Prostate gland (tissue), 2 donors: ENCODE measurements around the gene TBC1D19.

Experiments
- POLR2A ChIP-seq: fragments of 450-650 bp; IDR thresholded peaks from one replicate; pipeline ENCODE4 v1.6.1; 2016; ENCODE audit warnings: antibody characterized with exemption, mild to moderate bottlenecking
- TF ChIP-seq, protein P1 (sequence below), 4 experiments: fragments of 200-600 bp in 2 of 4; fragments of 450-650 bp in 2 of 4; sonication (generic) in 2 of 4; IDR thresholded peaks; 1 replicate in 3 of 4; 2 replicates in 1 of 4; pipeline ENCODE4 v1.5.1; 2016 to 2019; ENCODE audit warnings: antibody characterized with exemption in 4 of 4, mild to moderate bottlenecking in 2 of 4, moderate library complexity in 2 of 4

DNA sequence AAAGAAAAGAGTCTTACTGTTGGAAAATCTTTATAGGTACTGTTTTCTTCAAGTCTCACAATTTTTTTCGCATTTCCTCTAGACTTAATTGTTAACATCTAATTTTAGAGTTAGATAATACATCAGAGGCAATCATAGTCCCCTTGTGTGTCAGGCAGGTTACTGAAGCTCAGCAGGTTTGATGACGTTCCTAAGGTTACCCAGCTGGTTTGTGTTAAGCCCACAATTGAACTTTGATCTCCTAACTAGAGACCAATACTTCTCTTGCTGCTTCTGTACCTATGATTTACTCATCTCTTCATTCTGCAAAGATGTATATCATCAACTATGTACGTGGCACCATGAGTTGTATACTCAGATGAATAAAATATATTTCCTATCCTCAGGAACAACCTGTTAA, 145.1 kb downstream of the TBC1D19 start:
- TF ChIP-seq, protein P1, sequence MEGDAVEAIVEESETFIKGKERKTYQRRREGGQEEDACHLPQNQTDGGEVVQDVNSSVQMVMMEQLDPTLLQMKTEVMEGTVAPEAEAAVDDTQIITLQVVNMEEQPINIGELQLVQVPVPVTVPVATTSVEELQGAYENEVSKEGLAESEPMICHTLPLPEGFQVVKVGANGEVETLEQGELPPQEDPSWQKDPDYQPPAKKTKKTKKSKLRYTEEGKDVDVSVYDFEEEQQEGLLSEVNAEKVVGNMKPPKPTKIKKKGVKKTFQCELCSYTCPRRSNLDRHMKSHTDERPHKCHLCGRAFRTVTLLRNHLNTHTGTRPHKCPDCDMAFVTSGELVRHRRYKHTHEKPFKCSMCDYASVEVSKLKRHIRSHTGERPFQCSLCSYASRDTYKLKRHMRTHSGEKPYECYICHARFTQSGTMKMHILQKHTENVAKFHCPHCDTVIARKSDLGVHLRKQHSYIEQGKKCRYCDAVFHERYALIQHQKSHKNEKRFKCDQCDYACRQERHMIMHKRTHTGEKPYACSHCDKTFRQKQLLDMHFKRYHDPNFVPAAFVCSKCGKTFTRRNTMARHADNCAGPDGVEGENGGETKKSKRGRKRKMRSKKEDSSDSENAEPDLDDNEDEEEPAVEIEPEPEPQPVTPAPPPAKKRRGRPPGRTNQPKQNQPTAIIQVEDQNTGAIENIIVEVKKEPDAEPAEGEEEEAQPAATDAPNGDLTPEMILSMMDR (IDR thresholded peaks at IDR 0.05): no peak
- TF ChIP-seq POLR2A: no peak
